Neural cell (in vitro differentiated cells): ENCODE results near the gene RNF213.

Experiments
- EP300 ChIP-seq: fragments of 450-650 bp; conservative IDR thresholded peaks from 2 replicates; pipeline ENCODE4 v1.6.1; 2014; ENCODE audit warnings: antibody characterized with exemption, mild to moderate bottlenecking, moderate library complexity; ENCODE audit not compliant: poor library complexity, severe bottlenecking
- EZH2 ChIP-seq: fragments of 200-600, 300-800 bp; shearing (Covaris generic), sonication (generic); IDR thresholded peaks from 2 replicates; pipeline ENCODE4 v1.6.1; 2014; ENCODE audit warnings: antibody characterized with exemption, low read length, borderline replicate concordance, mild to moderate bottlenecking; ENCODE audit not compliant: insufficient read depth, poor library complexity, severe bottlenecking
- MXI1 ChIP-seq: fragments of 450-650 bp; conservative IDR thresholded peaks from 2 replicates; pipeline ENCODE4 v1.6.1; 2014; ENCODE audit warnings: antibody characterized with exemption, mild to moderate bottlenecking; ENCODE audit not compliant: poor library complexity, severe bottlenecking
- RAD21 ChIP-seq: fragments of 450-650 bp; conservative IDR thresholded peaks from 2 replicates; pipeline ENCODE4 v1.6.1; 2014; ENCODE audit warnings: antibody characterized with exemption, mild to moderate bottlenecking, moderate library complexity
- TAF1 ChIP-seq: IDR thresholded peaks from 2 replicates; pipeline ENCODE4 v1.6.1; 2012; ENCODE audit warnings: low read depth
- TF ChIP-seq, protein P1 (sequence below): fragments of 450-650 bp; IDR thresholded peaks from 2 replicates; pipeline ENCODE4 v1.5.1; 2014; ENCODE audit warnings: antibody characterized with exemption, mild to moderate bottlenecking, moderate library complexity; ENCODE audit not compliant: poor library complexity, severe bottlenecking
- TF ChIP-seq, protein P2 (sequence below): IDR thresholded peaks from 2 replicates; pipeline ENCODE4 v1.6.1; 2012; ENCODE audit warnings: borderline replicate concordance

DNA sequence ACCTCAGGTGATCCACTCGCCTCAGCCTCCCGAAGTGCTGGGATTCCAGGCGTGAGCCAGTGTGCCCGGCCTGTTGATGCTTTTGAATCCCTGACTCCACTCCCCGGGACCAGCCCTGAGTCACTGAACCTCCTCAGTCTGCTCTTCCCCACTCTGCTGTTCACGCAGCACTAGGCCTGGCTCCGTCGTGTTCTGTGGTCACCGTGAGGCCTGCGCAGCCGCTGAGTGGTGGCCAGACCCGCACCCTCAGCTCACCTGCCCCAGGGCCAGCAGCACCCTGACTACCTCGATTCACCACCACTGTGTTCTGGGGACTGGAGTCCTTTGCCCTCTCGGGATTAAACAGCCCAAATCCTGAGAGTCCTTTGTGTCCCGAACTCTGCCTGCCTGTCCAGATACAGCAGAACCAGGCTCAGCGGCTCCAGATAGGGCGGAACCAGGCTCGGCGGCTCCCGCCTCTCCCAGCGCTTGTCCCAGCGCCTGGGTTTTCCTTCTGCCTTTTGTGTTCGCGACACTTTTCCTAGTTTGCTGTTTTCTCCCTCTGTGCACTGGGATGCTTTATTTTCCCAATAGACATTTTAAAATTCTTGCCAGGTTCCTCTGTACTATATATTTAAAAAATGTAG, 95.7 kb downstream of the RNF213 start:
- TF ChIP-seq, protein P1, sequence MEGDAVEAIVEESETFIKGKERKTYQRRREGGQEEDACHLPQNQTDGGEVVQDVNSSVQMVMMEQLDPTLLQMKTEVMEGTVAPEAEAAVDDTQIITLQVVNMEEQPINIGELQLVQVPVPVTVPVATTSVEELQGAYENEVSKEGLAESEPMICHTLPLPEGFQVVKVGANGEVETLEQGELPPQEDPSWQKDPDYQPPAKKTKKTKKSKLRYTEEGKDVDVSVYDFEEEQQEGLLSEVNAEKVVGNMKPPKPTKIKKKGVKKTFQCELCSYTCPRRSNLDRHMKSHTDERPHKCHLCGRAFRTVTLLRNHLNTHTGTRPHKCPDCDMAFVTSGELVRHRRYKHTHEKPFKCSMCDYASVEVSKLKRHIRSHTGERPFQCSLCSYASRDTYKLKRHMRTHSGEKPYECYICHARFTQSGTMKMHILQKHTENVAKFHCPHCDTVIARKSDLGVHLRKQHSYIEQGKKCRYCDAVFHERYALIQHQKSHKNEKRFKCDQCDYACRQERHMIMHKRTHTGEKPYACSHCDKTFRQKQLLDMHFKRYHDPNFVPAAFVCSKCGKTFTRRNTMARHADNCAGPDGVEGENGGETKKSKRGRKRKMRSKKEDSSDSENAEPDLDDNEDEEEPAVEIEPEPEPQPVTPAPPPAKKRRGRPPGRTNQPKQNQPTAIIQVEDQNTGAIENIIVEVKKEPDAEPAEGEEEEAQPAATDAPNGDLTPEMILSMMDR = no peak
- TF ChIP-seq MXI1 (no peak), EZH2 (no peak), TAF1 (no peak), EP300 (no peak), RAD21 (no peak)
- TF ChIP-seq, protein P2, sequence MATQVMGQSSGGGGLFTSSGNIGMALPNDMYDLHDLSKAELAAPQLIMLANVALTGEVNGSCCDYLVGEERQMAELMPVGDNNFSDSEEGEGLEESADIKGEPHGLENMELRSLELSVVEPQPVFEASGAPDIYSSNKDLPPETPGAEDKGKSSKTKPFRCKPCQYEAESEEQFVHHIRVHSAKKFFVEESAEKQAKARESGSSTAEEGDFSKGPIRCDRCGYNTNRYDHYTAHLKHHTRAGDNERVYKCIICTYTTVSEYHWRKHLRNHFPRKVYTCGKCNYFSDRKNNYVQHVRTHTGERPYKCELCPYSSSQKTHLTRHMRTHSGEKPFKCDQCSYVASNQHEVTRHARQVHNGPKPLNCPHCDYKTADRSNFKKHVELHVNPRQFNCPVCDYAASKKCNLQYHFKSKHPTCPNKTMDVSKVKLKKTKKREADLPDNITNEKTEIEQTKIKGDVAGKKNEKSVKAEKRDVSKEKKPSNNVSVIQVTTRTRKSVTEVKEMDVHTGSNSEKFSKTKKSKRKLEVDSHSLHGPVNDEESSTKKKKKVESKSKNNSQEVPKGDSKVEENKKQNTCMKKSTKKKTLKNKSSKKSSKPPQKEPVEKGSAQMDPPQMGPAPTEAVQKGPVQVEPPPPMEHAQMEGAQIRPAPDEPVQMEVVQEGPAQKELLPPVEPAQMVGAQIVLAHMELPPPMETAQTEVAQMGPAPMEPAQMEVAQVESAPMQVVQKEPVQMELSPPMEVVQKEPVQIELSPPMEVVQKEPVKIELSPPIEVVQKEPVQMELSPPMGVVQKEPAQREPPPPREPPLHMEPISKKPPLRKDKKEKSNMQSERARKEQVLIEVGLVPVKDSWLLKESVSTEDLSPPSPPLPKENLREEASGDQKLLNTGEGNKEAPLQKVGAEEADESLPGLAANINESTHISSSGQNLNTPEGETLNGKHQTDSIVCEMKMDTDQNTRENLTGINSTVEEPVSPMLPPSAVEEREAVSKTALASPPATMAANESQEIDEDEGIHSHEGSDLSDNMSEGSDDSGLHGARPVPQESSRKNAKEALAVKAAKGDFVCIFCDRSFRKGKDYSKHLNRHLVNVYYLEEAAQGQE = no peak
